OCI-LY7 (cell line): ENCODE data around the gene TNFRSF8. TPM values are rescaled to one million over a fixed set of nuclear protein-coding genes. Genes with fewer than 3 reads are reported as not detected.

Experiments
- BruUV-seq: library from RNA; stranded (reverse); fragments of 400-500 nt; replicated peaks from 2 replicates; lab custom pipeline; 2021; lab: Mats Ljungman, UMichigan
- CTCF ChIA-PET: fragments of 300-600 bp; sonication (Branson Sonifier 250); formaldehyde crosslinking; loops from one replicate; lab custom pipeline; 2022; ENCODE audit warnings: antibody characterized with exemption; ENCODE audit not compliant: unreplicated experiment; lab: Charles Lee
- POLR2A ChIA-PET: fragments of 300-600 bp; sonication (Branson Sonifier 250); formaldehyde crosslinking; loops from one replicate; lab custom pipeline; 2022; ENCODE audit warnings: antibody characterized with exemption; lab: Charles Lee
- DNase-seq: peaks from one replicate; pipeline ENCODE4 v3.0.0-alpha.2; 2015; ENCODE audit warnings: low spot score
- H2AFZ ChIP-seq: fragments of 200-600 bp; sonication (generic), shearing (Covaris generic); 2 replicates; pipeline ENCODE4 v1.6.1; 2014; ENCODE audit warnings: mild to moderate bottlenecking, antibody characterized with exemption, low read length, moderate library complexity
- H3K27ac ChIP-seq: fragments of 200-600 bp; sonication (generic); 2 replicates; pipeline ENCODE4 v1.5.1; 2014; ENCODE audit warnings: mixed run types, low read depth, mild to moderate bottlenecking, moderate library complexity, low read length, inconsistent platforms; ENCODE audit not compliant: poor library complexity, severe bottlenecking
- H3K36me3 ChIP-seq: fragments of 200-600 bp; sonication (generic); 2 replicates; pipeline ENCODE4 v1.6.1; 2014; ENCODE audit warnings: mild to moderate bottlenecking, antibody characterized with exemption, low read length, moderate library complexity, mixed read lengths; ENCODE audit not compliant: insufficient read depth
- H3K4me1 ChIP-seq: fragments of 200-600 bp; sonication (generic); 2 replicates; pipeline ENCODE4 v1.5.1; 2014; ENCODE audit warnings: mild to moderate bottlenecking, low read length; ENCODE audit not compliant: insufficient read depth, poor library complexity, severe bottlenecking
- H3K4me2 ChIP-seq: fragments of 200-600 bp; sonication (generic); 2 replicates; pipeline ENCODE4 v1.6.1; 2014; ENCODE audit warnings: mild to moderate bottlenecking, low read length
- H3K4me3 ChIP-seq: fragments of 200-600 bp; sonication (generic); 2 replicates; pipeline ENCODE4 v1.5.1; 2014; ENCODE audit warnings: mild to moderate bottlenecking, low read depth, low read length; ENCODE audit not compliant: poor library complexity, severe bottlenecking
- H3K79me2 ChIP-seq: fragments of 200-600 bp; sonication (generic); 2 replicates; pipeline ENCODE4 v1.6.1; 2016; ENCODE audit warnings: low read depth, mild to moderate bottlenecking, low read length, moderate library complexity, mixed read lengths; ENCODE audit not compliant: insufficient read depth
- H3K9me2 ChIP-seq: fragments of 200-600 bp; sonication (generic); 2 replicates; pipeline ENCODE4 v1.6.1; 2016; ENCODE audit warnings: mild to moderate bottlenecking, low read length, mixed read lengths; ENCODE audit not compliant: insufficient read depth
- H3K9me3 ChIP-seq: fragments of 200-600 bp; sonication (generic); 2 replicates; pipeline ENCODE4 v1.6.1; 2014; ENCODE audit warnings: mild to moderate bottlenecking, mixed run types, low read length, mixed read lengths
- H4K20me1 ChIP-seq: fragments of 200-600 bp; sonication (generic); 2 replicates; pipeline ENCODE4 v1.6.1; 2014; ENCODE audit warnings: mild to moderate bottlenecking, antibody characterized with exemption, low read length, moderate library complexity, mixed read lengths; ENCODE audit not compliant: insufficient read depth
- CTCF ChIP-seq: fragments of 200-600 bp; sonication (generic); conservative IDR thresholded peaks from 2 replicates; pipeline ENCODE4 v1.5.1; 2014; ENCODE audit warnings: mild to moderate bottlenecking, antibody characterized with exemption, low read length, moderate library complexity, mixed read lengths
- EZH2phosphoT487 ChIP-seq: fragments of 200-600 bp; sonication (generic); IDR thresholded peaks from 2 replicates; pipeline ENCODE4 v1.6.1; 2018; ENCODE audit warnings: low read depth, borderline replicate concordance, mild to moderate bottlenecking, mixed run types, antibody characterized with exemption, low read length, moderate library complexity, mixed read lengths
- intact Hi-C: fragments of 100-400 bp; cut with micrococcal nuclease; formaldehyde crosslinking; loops from one replicate; pipeline ENCODE4 v1.10.0; 2022; ENCODE audit not compliant: unreplicated experiment
- total RNA-seq, 2 experiments: library from RNA; depleted of rRNA in 1 of 2; stranded (reverse); fragments of >200 nt in 1 of 2; shearing (Covaris generic) in 1 of 2; gene quantifications; 2 replicates each; pipeline ENCODE4 v1.2.3, GENCODE V29; 2014 to 2022

The TNFRSF8 gene
- total RNA-seq, 2 experiments from 2014 or later: 0.29 TPM; not detected in 1

- no peaks in the 10 kb centered on the region for H3K36me3 ChIP-seq
- intact Hi-C loops: no loop called here
- DNase-seq: no peak
Observed at GRCh38 chr1:12171206-12172041, 108.3 kb downstream of the TNFRSF8 start.

GRCh38 chr1:12172042-12172851, 109.1 kb downstream of the TNFRSF8 start:
- H2AFZ ChIP-seq: no peak overlapping the region
- CTCF ChIA-PET: no interaction called here
- no peak for TF ChIP-seq CTCF
- TF ChIP-seq EZH2phosphoT487: no peak
- BruUV-seq: no TSS peak
- no peak for DNase-seq
- POLR2A ChIA-PET: interaction anchor here (1.5 kb wide), 1 partner anchor 11 kb away, joined by 3 read pairs; no protein-coding TSS in a partner anchor
- H4K20me1 ChIP-seq: no peaks in the 10 kb centered on the region
- H3K9me2 ChIP-seq: no peaks in the 10 kb centered on the region
- no peak overlapping the region for H3K27ac ChIP-seq
- H3K4me1 ChIP-seq: peaks cover 3% of the 10 kb centered on the region
- no peaks in the 10 kb centered on the region for H3K79me2 ChIP-seq
- H3K36me3 ChIP-seq: no peaks in the 10 kb centered on the region
- no peak overlapping the region for H3K4me2 ChIP-seq
- intact Hi-C loops: no loop called here
- no peaks in the 10 kb centered on the region for H3K9me3 ChIP-seq
- H3K4me3 ChIP-seq: no peak overlapping the region

More at GRCh38 chr1:12171206-12172041, 108.3 kb downstream of the TNFRSF8 start:
- no peaks in the 10 kb centered on the region for H3K79me2 ChIP-seq
- no peak for TF ChIP-seq CTCF
- no peak for TF ChIP-seq EZH2phosphoT487
- H4K20me1 ChIP-seq: no peaks in the 10 kb centered on the region
- no peaks in the 10 kb centered on the region for H3K9me2 ChIP-seq
- peaks cover 10% of the 10 kb centered on the region for H3K4me1 ChIP-seq
- H2AFZ ChIP-seq: no peak overlapping the region
- no TSS peak for BruUV-seq
- H3K4me3 ChIP-seq: no peak overlapping the region
- H3K4me2 ChIP-seq: no peak overlapping the region
- CTCF ChIA-PET: no interaction called here
- no peak overlapping the region for H3K27ac ChIP-seq
- H3K9me3 ChIP-seq: no peaks in the 10 kb centered on the region
- POLR2A ChIA-PET: interaction anchor here (1.5 kb wide), 1 partner anchor 12 kb away, joined by 3 read pairs; no protein-coding TSS in a partner anchor
